NCI-H2227 (cell line): ENCODE measurements around the gene AIRE.
A peak's percentile ranks its signal among the peaks of the same experiment; 100 is the strongest.
"Not testable (repeated sequence)": the region's sequence is repeated elsewhere in the genome, so short reads cannot be mapped to it uniquely, and the experiment has no call there.

Experiments used
- DNase-seq: peaks from one replicate; lab custom pipeline; 2025; ENCODE audit not compliant: unreplicated experiment; lab: John Stamatoyannopoulos, UW

AIRE gene

GRCh38 chr21:44291078-44291935 lies 5.6 kb downstream of the AIRE start:
- no peak for DNase-seq

- DNase-seq, result no peak
Measured at GRCh38 chr21:44291936-44292811, 6.5 kb downstream of the AIRE start.

- no peak for DNase-seq
Measured at GRCh38 chr21:44292812-44293195, 7.1 kb downstream of the AIRE start.

GRCh38 chr21:44293551-44294231 lies 8.0 kb downstream of the AIRE start:
- no peak for DNase-seq

GRCh38 chr21:44294391-44295162 lies 8.9 kb downstream of the AIRE start:
- DNase-seq, result no peak

- DNase-seq, result no peak
Measured at GRCh38 chr21:44295163-44295573, 9.5 kb downstream of the AIRE start.

- DNase-seq, result no peak
Measured at GRCh38 chr21:44295646-44296045, 10.0 kb downstream of the AIRE start.

- DNase-seq, result no peak
Measured at GRCh38 chr21:44296103-44296519, 10.4 kb downstream of the AIRE start.

GRCh38 chr21:44296916-44297315 lies 11.2 kb downstream of the AIRE start:
- DNase-seq, result no peak

GRCh38 chr21:44297525-44298290 lies 12.0 kb downstream of the AIRE start:
- peak; percentile 81 for DNase-seq

GRCh38 chr21:44298301-44298700 lies 12.6 kb downstream of the AIRE start:
- no peak for DNase-seq

- DNase-seq, result peak; percentile 59
Measured at GRCh38 chr21:44299085-44299457, 13.4 kb downstream of the AIRE start.

- peak; percentile 76 for DNase-seq
Measured at GRCh38 chr21:44299458-44300261, 14.0 kb downstream of the AIRE start, which contains the start of gene PFKL. TSS of gene PFKL (plus strand) at chr21:44300053. CDS start at chr21:44300106, 53 bp downstream.

GRCh38 chr21:44300262-44300959 lies 14.7 kb downstream of the AIRE start:
- DNase-seq, result peak; percentile 75

GRCh38 chr21:44301141-44301540 lies 15.5 kb downstream of the AIRE start:
- DNase-seq, result no peak

- no peak for DNase-seq
Measured at GRCh38 chr21:44301961-44302406, 16.3 kb downstream of the AIRE start.

GRCh38 chr21:44302573-44303401 lies 17.1 kb downstream of the AIRE start:
- DNase-seq, result not testable (repeated sequence)
